Mesendoderm (in vitro differentiated cells): ENCODE results near the gene C1orf174.
A peak's percentile ranks its signal among the peaks of the same experiment; 100 is the strongest.

Source experiments
- DNase-seq: peaks from one replicate; pipeline ENCODE4 v3.0.0; 2013
- H2AK5ac ChIP-seq: 2 replicates; pipeline ENCODE4 v1.6.1; 2013; ENCODE audit warnings: low read length, inconsistent platforms
- H2BK120ac ChIP-seq: 2 replicates; pipeline ENCODE4 v1.6.1; 2013; ENCODE audit warnings: low read depth, mild to moderate bottlenecking, low read length, moderate library complexity, mixed read lengths
- H2BK15ac ChIP-seq: replicated peaks from 2 replicates; pipeline ENCODE4 v1.6.1; 2013; ENCODE audit warnings: low read depth, mild to moderate bottlenecking, moderate library complexity
- H2BK5ac ChIP-seq: 2 replicates; pipeline ENCODE4 v1.6.1; 2013; ENCODE audit warnings: low read length, inconsistent platforms
- H3K18ac ChIP-seq: 2 replicates; pipeline ENCODE4 v1.6.1; 2013; ENCODE audit warnings: mild to moderate bottlenecking, low read length, mixed read lengths
- H3K23ac ChIP-seq: one replicate; pipeline ENCODE4 v1.6.1; 2013; ENCODE audit warnings: low read length
- H3K27ac ChIP-seq: 2 replicates; pipeline ENCODE4 v1.5.1; 2013; ENCODE audit warnings: low read depth, mild to moderate bottlenecking, inconsistent platforms, low read length, moderate library complexity
- H3K27me3 ChIP-seq: 2 replicates; pipeline ENCODE4 v1.6.1; 2013; ENCODE audit warnings: low read length, control low read depth, mild to moderate bottlenecking, inconsistent platforms; ENCODE audit not compliant: insufficient read depth, poor library complexity
- H3K36me3 ChIP-seq: 2 replicates; pipeline ENCODE4 v1.6.1; 2013; ENCODE audit warnings: low read length, inconsistent platforms; ENCODE audit not compliant: control insufficient read depth, insufficient read depth
- H3K4ac ChIP-seq: one replicate; pipeline ENCODE4 v1.6.1; 2013; ENCODE audit warnings: low read depth, mild to moderate bottlenecking, low read length, moderate library complexity
- H3K4me1 ChIP-seq: 2 replicates; pipeline ENCODE4 v1.6.1; 2013; ENCODE audit warnings: low read depth, low read length, inconsistent platforms; ENCODE audit not compliant: control insufficient read depth
- H3K4me2 ChIP-seq: 2 replicates; pipeline ENCODE4 v1.6.1; 2013; ENCODE audit warnings: low read length
- H3K4me3 ChIP-seq: 2 replicates; pipeline ENCODE4 v1.5.1; 2013; ENCODE audit warnings: mild to moderate bottlenecking, low read length
- H3K56ac ChIP-seq: one replicate; pipeline ENCODE4 v1.6.1; 2013; ENCODE audit warnings: low read length
- H3K79me1 ChIP-seq: 2 replicates; pipeline ENCODE4 v1.6.1; 2013; ENCODE audit warnings: low read length, inconsistent platforms
- H3K79me2 ChIP-seq: 2 replicates; pipeline ENCODE4 v1.6.1; 2013; ENCODE audit warnings: mild to moderate bottlenecking, low read length; ENCODE audit not compliant: control insufficient read depth, insufficient read depth
- H3K9ac ChIP-seq: 2 replicates; pipeline ENCODE4 v1.6.1; 2013; ENCODE audit warnings: low read length, inconsistent platforms
- H4K5ac ChIP-seq: one replicate; pipeline ENCODE4 v1.6.1; 2013; ENCODE audit warnings: low read length
- H4K8ac ChIP-seq: one replicate; pipeline ENCODE4 v1.6.1; 2013; ENCODE audit warnings: low read depth, mild to moderate bottlenecking, control low read depth, low read length, moderate library complexity
- WGBS: extraction: QIAGEN DNeasy Blood & Tissue Kit; methylation state at CpG from one replicate; pipeline ENCODE4 v1.1.7; 2013; ENCODE audit warnings: low lambda C conversion rate, missing lambda C conversion rate; ENCODE audit not compliant: insufficient coverage; ENCODE audit errors: extremely low coverage; 5-methylcytosine and 5-hydroxymethylcytosine counted together

C1orf174 gene

GRCh38 chr1:3905266-3905952 is 5.3 kb upstream of the C1orf174 start:
- Histone ChIP-seq H3K4me3 (no peak overlapping the region), H3K79me2 (no peaks in the 10 kb centered on the region), H4K5ac (no peak overlapping the region), H4K8ac (no peak overlapping the region), H3K27ac (no peak overlapping the region), H2AK5ac (no peak overlapping the region), H2BK5ac (no peak overlapping the region), H3K4me2 (no peak overlapping the region), H3K4me1 (no peaks in the 10 kb centered on the region), H3K4ac (no peak overlapping the region), H3K36me3 (no peaks in the 10 kb centered on the region), H2BK15ac (no peak overlapping the region), H3K23ac (no peak overlapping the region), H3K56ac (no peak overlapping the region), H2BK120ac (no peak overlapping the region), H3K27me3 (no peaks in the 10 kb centered on the region), H3K79me1 (no peaks in the 10 kb centered on the region), H3K9ac (no peak overlapping the region), H3K18ac (no peak overlapping the region)
- WGBS: no CpG with 5 or more reads among the region's 19 CpGs
- no peak for DNase-seq

- Histone ChIP-seq H4K5ac (no peak overlapping the region), H2BK5ac (no peak overlapping the region), H3K9ac (no peak overlapping the region), H3K27me3 (no peaks in the 10 kb centered on the region), H4K8ac (no peak overlapping the region), H3K27ac (no peak overlapping the region), H3K4me1 (no peaks in the 10 kb centered on the region), H3K56ac (no peak overlapping the region), H3K4me3 (no peak overlapping the region), H3K23ac (no peak overlapping the region), H2AK5ac (no peak overlapping the region), H3K18ac (no peak overlapping the region), H3K4me2 (no peak overlapping the region), H3K36me3 (no peaks in the 10 kb centered on the region), H3K79me1 (no peaks in the 10 kb centered on the region), H3K4ac (no peak overlapping the region), H2BK15ac (no peak overlapping the region), H3K79me2 (peaks cover 1% of the 10 kb centered on the region), H2BK120ac (no peak overlapping the region)
- no CpG with 5 or more reads among the region's 4 CpGs for WGBS
- DNase-seq: peak; percentile 41
Observed at GRCh38 chr1:3904843-3905185, 4.7 kb upstream of the C1orf174 start.

- no CpG with 5 or more reads among the region's 24 CpGs for WGBS
- Histone ChIP-seq H3K56ac (no peak overlapping the region), H3K79me1 (peaks cover 5% of the 10 kb centered on the region), H3K9ac (no peak overlapping the region), H3K4me3 (no peak overlapping the region), H2BK15ac (no peak overlapping the region), H3K23ac (no peak overlapping the region), H3K27me3 (no peaks in the 10 kb centered on the region), H2BK120ac (no peak overlapping the region), H3K27ac (no peak overlapping the region), H3K79me2 (peaks cover 7% of the 10 kb centered on the region), H2BK5ac (no peak overlapping the region), H4K8ac (no peak overlapping the region), H3K36me3 (no peaks in the 10 kb centered on the region), H2AK5ac (no peak overlapping the region), H3K4ac (no peak overlapping the region), H4K5ac (no peak overlapping the region), H3K4me1 (no peaks in the 10 kb centered on the region), H3K4me2 (no peak overlapping the region), H3K18ac (no peak overlapping the region)
- DNase-seq: no peak
Observed at GRCh38 chr1:3904006-3904842, 4.2 kb upstream of the C1orf174 start.

- Histone ChIP-seq H3K79me2 (peaks cover 12% of the 10 kb centered on the region), H3K4me2 (no peak overlapping the region), H4K5ac (no peak overlapping the region), H2BK120ac (no peak overlapping the region), H4K8ac (no peak overlapping the region), H2BK15ac (no peak overlapping the region), H3K4ac (no peak overlapping the region), H3K23ac (no peak overlapping the region), H3K79me1 (peaks cover 5% of the 10 kb centered on the region), H3K27me3 (no peaks in the 10 kb centered on the region), H3K56ac (no peak overlapping the region), H3K9ac (no peak overlapping the region), H3K27ac (no peak overlapping the region), H3K36me3 (no peaks in the 10 kb centered on the region), H2BK5ac (no peak overlapping the region), H3K18ac (no peak overlapping the region), H3K4me3 (no peak overlapping the region), H3K4me1 (no peaks in the 10 kb centered on the region), H2AK5ac (no peak overlapping the region)
- WGBS: no CpG with 5 or more reads among the region's 16 CpGs
- DNase-seq: no peak
Observed at GRCh38 chr1:3903141-3904005, 3.3 kb upstream of the C1orf174 start.

- Histone ChIP-seq H3K79me2 (peaks cover 19% of the 10 kb centered on the region), H3K4me1 (no peaks in the 10 kb centered on the region), H3K9ac (no peak overlapping the region), H2AK5ac (no peak overlapping the region), H3K36me3 (no peaks in the 10 kb centered on the region), H3K4ac (no peak overlapping the region), H3K27ac (no peak overlapping the region), H3K18ac (no peak overlapping the region), H2BK15ac (no peak overlapping the region), H3K4me3 (no peak overlapping the region), H3K4me2 (no peak overlapping the region), H4K8ac (no peak overlapping the region), H3K23ac (no peak overlapping the region), H3K79me1 (peaks cover 5% of the 10 kb centered on the region), H4K5ac (no peak overlapping the region), H2BK120ac (no peak overlapping the region), H3K56ac (no peak overlapping the region), H2BK5ac (no peak overlapping the region), H3K27me3 (no peaks in the 10 kb centered on the region)
- WGBS: no CpG with 5 or more reads among the region's 10 CpGs
- DNase-seq: no peak
Observed at GRCh38 chr1:3902571-3903091, 2.6 kb upstream of the C1orf174 start.
